Measurements from ENCODE around the gene FTCDNL1.

FTCDNL1 gene

GRCh38 chr2:199734011-199734410 lies 117.0 kb downstream of the FTCDNL1 start:
- Histone ChIP-seq H4K8ac (ENCODE audit: low read length) (no peak overlapping the region), H2AK5ac (ENCODE audit: low read length, severe bottlenecking) (no peak overlapping the region), H2BK15ac (ENCODE audit: low read depth, poor library complexity, severe bottlenecking) (no peak overlapping the region), H2BK5ac (ENCODE audit: low read depth, low read length, poor library complexity, severe bottlenecking) (no peak overlapping the region), H3K36me3 (ENCODE audit: control insufficient read depth in 1 of 2, insufficient read depth in 2 of 2, low read depth in 1 of 2, low read length in 2 of 2) (no peaks in the 10 kb centered on the region), H3K79me1 (replicated peaks; ENCODE audit: low read length, poor library complexity, severe bottlenecking) (no peaks in the 10 kb centered on the region), H4K91ac (ENCODE audit: low read length) (no peak overlapping the region), H3K27ac (ENCODE audit: low read length, poor library complexity, severe bottlenecking) (no peak overlapping the region), H3K9me3 (ENCODE audit: control insufficient read depth, low read length) (no peaks in the 10 kb centered on the region), H3K4me2 (ENCODE audit: low read length, poor library complexity, severe bottlenecking) (no peak overlapping the region), H3K23ac (ENCODE audit: low read length in 2 of 2) (no peak overlapping the region), H3K27me3 (ENCODE audit: control insufficient read depth in 1 of 2, insufficient read depth in 1 of 2, low read length in 2 of 2) (peaks cover 0 to 9% of the 10 kb centered on the region in 2 experiments), H3K4me3 (ENCODE audit: insufficient read depth in 1 of 2, low read depth in 1 of 2, low read length in 2 of 2) (no peak overlapping the region), H3K4me1 (ENCODE audit: control insufficient read depth, insufficient read depth, low read depth, low read length) (no peaks in the 10 kb centered on the region), H3K14ac (ENCODE audit: low read length in 2 of 2) (no peak overlapping the region), H2BK12ac (ENCODE audit: low read length in 2 of 2) (no peak overlapping the region), H2BK120ac (ENCODE audit: low read depth, low read length) (no peak overlapping the region), H3K9ac (ENCODE audit: low read length) (no peak overlapping the region), H3K18ac (ENCODE audit: low read depth in 1 of 2, low read length in 2 of 2) (no peak overlapping the region), H3K4ac (ENCODE audit: low read depth in 1 of 2, low read length in 2 of 2) (no peak overlapping the region), H2AFZ (ENCODE audit: low read depth, low read length) (no peak overlapping the region)
- 8% methylated on average over 1 of the region's 2 CpGs for WGBS
- no peak for DNase-seq

GRCh38 chr2:199727801-199728200 lies 123.2 kb downstream of the FTCDNL1 start:
- no peak overlapping the region for H3K23ac ChIP-seq (ENCODE audit: low read length in 2 of 2)
- no peaks in the 10 kb centered on the region for H3K79me1 ChIP-seq (replicated peaks; ENCODE audit: low read length, poor library complexity, severe bottlenecking)
- no peak overlapping the region for H3K4ac ChIP-seq (ENCODE audit: low read depth in 1 of 2, low read length in 2 of 2)
- DNase-seq: no peak
- no peak overlapping the region for H3K14ac ChIP-seq (ENCODE audit: low read length in 2 of 2)
- no peak overlapping the region for H2AK5ac ChIP-seq (ENCODE audit: low read length, severe bottlenecking)
- no peaks in the 10 kb centered on the region for H3K4me1 ChIP-seq (ENCODE audit: control insufficient read depth, insufficient read depth, low read depth, low read length)
- no peak overlapping the region for H2BK12ac ChIP-seq (ENCODE audit: low read length in 2 of 2)
- H2AFZ ChIP-seq (ENCODE audit: low read depth, low read length): no peak overlapping the region
- H4K91ac ChIP-seq (ENCODE audit: low read length): no peak overlapping the region
- H4K8ac ChIP-seq (ENCODE audit: low read length): no peak overlapping the region
- H3K27ac ChIP-seq (ENCODE audit: low read length, poor library complexity, severe bottlenecking): no peak overlapping the region
- no peak overlapping the region for H3K4me3 ChIP-seq (ENCODE audit: insufficient read depth in 1 of 2, low read depth in 1 of 2, low read length in 2 of 2)
- H2BK15ac ChIP-seq (ENCODE audit: low read depth, poor library complexity, severe bottlenecking): no peak overlapping the region
- 84% methylated on average over 2 of the region's 2 CpGs for WGBS
- H3K36me3 ChIP-seq (ENCODE audit: control insufficient read depth in 1 of 2, insufficient read depth in 2 of 2, low read depth in 1 of 2, low read length in 2 of 2): no peaks in the 10 kb centered on the region
- no peaks in the 10 kb centered on the region for H3K9me3 ChIP-seq (ENCODE audit: control insufficient read depth, low read length)
- no peak overlapping the region for H3K18ac ChIP-seq (ENCODE audit: low read depth in 1 of 2, low read length in 2 of 2)
- H3K4me2 ChIP-seq (ENCODE audit: low read length, poor library complexity, severe bottlenecking): no peak overlapping the region
- no peak overlapping the region for H3K9ac ChIP-seq (ENCODE audit: low read length)
- no peak overlapping the region for H2BK5ac ChIP-seq (ENCODE audit: low read depth, low read length, poor library complexity, severe bottlenecking)
- H2BK120ac ChIP-seq (ENCODE audit: low read depth, low read length): no peak overlapping the region
- peaks cover 0 to 9% of the 10 kb centered on the region in 2 experiments for H3K27me3 ChIP-seq (ENCODE audit: control insufficient read depth in 1 of 2, insufficient read depth in 1 of 2, low read length in 2 of 2)

GRCh38 chr2:199727306-199727705 lies 123.7 kb downstream of the FTCDNL1 start:
- WGBS: 71% methylated on average over 1 of the region's 1 CpG
- H2BK15ac ChIP-seq (ENCODE audit: low read depth, poor library complexity, severe bottlenecking): no peak overlapping the region
- no peak overlapping the region for H3K4ac ChIP-seq (ENCODE audit: low read depth in 1 of 2, low read length in 2 of 2)
- DNase-seq: no peak
- H3K14ac ChIP-seq (ENCODE audit: low read length in 2 of 2): no peak overlapping the region
- H3K4me3 ChIP-seq (ENCODE audit: insufficient read depth in 1 of 2, low read depth in 1 of 2, low read length in 2 of 2): no peak overlapping the region
- no peak overlapping the region for H2AFZ ChIP-seq (ENCODE audit: low read depth, low read length)
- no peak overlapping the region for H3K9ac ChIP-seq (ENCODE audit: low read length)
- no peaks in the 10 kb centered on the region for H3K4me1 ChIP-seq (ENCODE audit: control insufficient read depth, insufficient read depth, low read depth, low read length)
- no peak overlapping the region for H3K18ac ChIP-seq (ENCODE audit: low read depth in 1 of 2, low read length in 2 of 2)
- H3K79me1 ChIP-seq (replicated peaks; ENCODE audit: low read length, poor library complexity, severe bottlenecking): no peaks in the 10 kb centered on the region
- H4K91ac ChIP-seq (ENCODE audit: low read length): no peak overlapping the region
- H3K9me3 ChIP-seq (ENCODE audit: control insufficient read depth, low read length): no peaks in the 10 kb centered on the region
- no peak overlapping the region for H2AK5ac ChIP-seq (ENCODE audit: low read length, severe bottlenecking)
- no peak overlapping the region for H2BK12ac ChIP-seq (ENCODE audit: low read length in 2 of 2)
- H2BK5ac ChIP-seq (ENCODE audit: low read depth, low read length, poor library complexity, severe bottlenecking): no peak overlapping the region
- H3K23ac ChIP-seq (ENCODE audit: low read length in 2 of 2): no peak overlapping the region
- no peak overlapping the region for H3K4me2 ChIP-seq (ENCODE audit: low read length, poor library complexity, severe bottlenecking)
- peaks cover 0 to 9% of the 10 kb centered on the region in 2 experiments for H3K27me3 ChIP-seq (ENCODE audit: control insufficient read depth in 1 of 2, insufficient read depth in 1 of 2, low read length in 2 of 2)
- H2BK120ac ChIP-seq (ENCODE audit: low read depth, low read length): no peak overlapping the region
- no peak overlapping the region for H4K8ac ChIP-seq (ENCODE audit: low read length)
- no peak overlapping the region for H3K27ac ChIP-seq (ENCODE audit: low read length, poor library complexity, severe bottlenecking)
- no peaks in the 10 kb centered on the region for H3K36me3 ChIP-seq (ENCODE audit: control insufficient read depth in 1 of 2, insufficient read depth in 2 of 2, low read depth in 1 of 2, low read length in 2 of 2)

GRCh38 chr2:199718074-199718473 lies 132.9 kb downstream of the FTCDNL1 start:
- H2BK120ac ChIP-seq (ENCODE audit: low read depth, low read length): no peak overlapping the region
- H2AK5ac ChIP-seq (ENCODE audit: low read length, severe bottlenecking): no peak overlapping the region
- H4K8ac ChIP-seq (ENCODE audit: low read length): no peak overlapping the region
- H3K14ac ChIP-seq (ENCODE audit: low read length in 2 of 2): no peak overlapping the region
- no peaks in the 10 kb centered on the region for H3K9me3 ChIP-seq (ENCODE audit: control insufficient read depth, low read length)
- no peak overlapping the region for H2BK12ac ChIP-seq (ENCODE audit: low read length in 2 of 2)
- H3K18ac ChIP-seq (ENCODE audit: low read depth in 1 of 2, low read length in 2 of 2): no peak overlapping the region
- H2BK15ac ChIP-seq (ENCODE audit: low read depth, poor library complexity, severe bottlenecking): no peak overlapping the region
- H3K27ac ChIP-seq (ENCODE audit: low read length, poor library complexity, severe bottlenecking): no peak overlapping the region
- H2AFZ ChIP-seq (ENCODE audit: low read depth, low read length): no peak overlapping the region
- no peak overlapping the region for H3K4me3 ChIP-seq (ENCODE audit: insufficient read depth in 1 of 2, low read depth in 1 of 2, low read length in 2 of 2)
- H3K4ac ChIP-seq (ENCODE audit: low read depth in 1 of 2, low read length in 2 of 2): no peak overlapping the region
- H3K4me1 ChIP-seq (ENCODE audit: control insufficient read depth, insufficient read depth, low read depth, low read length): peaks cover 1% of the 10 kb centered on the region
- no peak overlapping the region for H3K4me2 ChIP-seq (ENCODE audit: low read length, poor library complexity, severe bottlenecking)
- no peaks in the 10 kb centered on the region for H3K79me1 ChIP-seq (replicated peaks; ENCODE audit: low read length, poor library complexity, severe bottlenecking)
- no peak overlapping the region for H3K23ac ChIP-seq (ENCODE audit: low read length in 2 of 2)
- no peak overlapping the region for H4K91ac ChIP-seq (ENCODE audit: low read length)
- WGBS: 94% methylated on average over 2 of the region's 4 CpGs
- H3K27me3 ChIP-seq (ENCODE audit: control insufficient read depth in 1 of 2, insufficient read depth in 1 of 2, low read length in 2 of 2): no peaks in the 10 kb centered on the region
- no peaks in the 10 kb centered on the region for H3K36me3 ChIP-seq (ENCODE audit: control insufficient read depth in 1 of 2, insufficient read depth in 2 of 2, low read depth in 1 of 2, low read length in 2 of 2)
- no peak overlapping the region for H2BK5ac ChIP-seq (ENCODE audit: low read depth, low read length, poor library complexity, severe bottlenecking)
- no peak for DNase-seq
- no peak overlapping the region for H3K9ac ChIP-seq (ENCODE audit: low read length)
